Stimulated activated CD4-positive, alpha-beta T cell treated with anti-CD3 and anti-CD28 coated beads, TNF-alpha, amount 100 ng/mL, for 1 hour (primary cell): ENCODE measurements around the gene UST.
"Not testable (repeated sequence)": the region's sequence is repeated elsewhere in the genome, so short reads cannot be mapped to it uniquely, and the experiment has no call there.

Experiments
- DNase-seq, 3 donors: peaks; one replicate each; pipeline ENCODE4 v3.0.0-alpha.2; 2020; ENCODE audit warnings: low read depth in 3 of 3, low spot score in 1 of 3

Gene UST

GRCh38 chr6:148968771-148969602, 222.2 kb downstream of the UST start:
- DNase-seq, result no peak

- no peak for DNase-seq
Observed at GRCh38 chr6:148969603-148970061, 222.8 kb downstream of the UST start.

- DNase-seq, result no peak
Observed at GRCh38 chr6:148971031-148971927, 224.4 kb downstream of the UST start.

- peak in 1 of 3 donors; percentile 21 for DNase-seq
Observed at GRCh38 chr6:148972481-148972880, 225.7 kb downstream of the UST start.

GRCh38 chr6:148973538-148974208, 226.8 kb downstream of the UST start:
- no peak for DNase-seq

GRCh38 chr6:148974351-148974750, 227.5 kb downstream of the UST start:
- no peak for DNase-seq

- not testable (repeated sequence) for DNase-seq
Observed at GRCh38 chr6:148978298-148978697, 231.5 kb downstream of the UST start.

- no peak for DNase-seq
Observed at GRCh38 chr6:148979014-148979901, 232.4 kb downstream of the UST start.

- no peak for DNase-seq
Observed at GRCh38 chr6:148980234-148980633, 233.4 kb downstream of the UST start.

GRCh38 chr6:148981515-148981914, 234.7 kb downstream of the UST start:
- no peak for DNase-seq

GRCh38 chr6:148983101-148983761, 236.4 kb downstream of the UST start:
- DNase-seq, result no peak

GRCh38 chr6:148983966-148984365, 237.1 kb downstream of the UST start:
- no peak for DNase-seq

- DNase-seq, result no peak
Observed at GRCh38 chr6:148984531-148985056, 237.8 kb downstream of the UST start.

GRCh38 chr6:148985499-148985898, 238.7 kb downstream of the UST start:
- DNase-seq, result no peak

- no peak for DNase-seq
Observed at GRCh38 chr6:148986608-148987007, 239.8 kb downstream of the UST start.

GRCh38 chr6:148987982-148988381, 241.2 kb downstream of the UST start:
- no peak for DNase-seq

- no peak for DNase-seq
Observed at GRCh38 chr6:148989585-148989984, 242.8 kb downstream of the UST start.

- no peak for DNase-seq
Observed at GRCh38 chr6:148990403-148990802, 243.6 kb downstream of the UST start.

- DNase-seq, result no peak
Observed at GRCh38 chr6:148996815-148997214, 250.0 kb downstream of the UST start.

GRCh38 chr6:148997865-148998264, 251.0 kb downstream of the UST start:
- DNase-seq, result no peak
